ENCODE data around the gene LRIT3.

DNA sequence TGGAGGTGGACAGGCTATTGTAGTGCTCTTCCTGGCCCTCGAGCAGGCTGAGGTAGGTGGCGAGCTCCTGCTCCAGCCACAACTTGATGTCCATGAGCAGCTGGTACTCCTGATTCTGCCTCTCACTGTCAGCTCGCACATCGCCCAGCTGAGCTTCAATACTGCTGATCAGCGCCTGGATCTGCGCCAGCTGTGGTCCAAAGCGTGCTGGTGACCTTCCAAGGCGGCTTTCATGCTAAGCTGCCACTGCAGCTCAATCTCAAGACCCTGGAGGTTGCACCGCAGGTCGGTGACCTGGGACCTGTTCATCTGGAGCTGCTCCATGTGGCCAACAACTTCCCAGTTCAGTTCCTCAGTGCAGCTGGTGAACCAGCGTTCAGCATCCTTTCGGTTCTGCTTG is 31.2 kb downstream of the LRIT3 start:
- TF ChIP-seq, protein P1, sequence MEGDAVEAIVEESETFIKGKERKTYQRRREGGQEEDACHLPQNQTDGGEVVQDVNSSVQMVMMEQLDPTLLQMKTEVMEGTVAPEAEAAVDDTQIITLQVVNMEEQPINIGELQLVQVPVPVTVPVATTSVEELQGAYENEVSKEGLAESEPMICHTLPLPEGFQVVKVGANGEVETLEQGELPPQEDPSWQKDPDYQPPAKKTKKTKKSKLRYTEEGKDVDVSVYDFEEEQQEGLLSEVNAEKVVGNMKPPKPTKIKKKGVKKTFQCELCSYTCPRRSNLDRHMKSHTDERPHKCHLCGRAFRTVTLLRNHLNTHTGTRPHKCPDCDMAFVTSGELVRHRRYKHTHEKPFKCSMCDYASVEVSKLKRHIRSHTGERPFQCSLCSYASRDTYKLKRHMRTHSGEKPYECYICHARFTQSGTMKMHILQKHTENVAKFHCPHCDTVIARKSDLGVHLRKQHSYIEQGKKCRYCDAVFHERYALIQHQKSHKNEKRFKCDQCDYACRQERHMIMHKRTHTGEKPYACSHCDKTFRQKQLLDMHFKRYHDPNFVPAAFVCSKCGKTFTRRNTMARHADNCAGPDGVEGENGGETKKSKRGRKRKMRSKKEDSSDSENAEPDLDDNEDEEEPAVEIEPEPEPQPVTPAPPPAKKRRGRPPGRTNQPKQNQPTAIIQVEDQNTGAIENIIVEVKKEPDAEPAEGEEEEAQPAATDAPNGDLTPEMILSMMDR (conservative IDR thresholded peaks at IDR 0.05; ENCODE audit: low read depth, low read length): no peak
- no peak for TF ChIP-seq EZH2 (IDR thresholded peaks at IDR 0.05; ENCODE audit: low read length, unreplicated experiment)
